HepG2 (cell line): ENCODE measurements around the gene GCM1. TPM values are rescaled to one million over a fixed set of nuclear protein-coding genes. Genes with fewer than 3 reads are reported as not detected.

Experiments used
- CC2D1A ChIP-seq: sonication (generic); formaldehyde crosslinking; IDR thresholded peaks from 2 replicates; pipeline ENCODE4 v1.8.1; 2023; ENCODE audit warnings: mild to moderate bottlenecking, missing genetic modification reagents
- EED ChIP-seq: sonication (generic); formaldehyde crosslinking; IDR thresholded peaks from 2 replicates; pipeline ENCODE4 v1.5.0; 2020; ENCODE audit warnings: mild to moderate bottlenecking, missing genetic modification reagents
- FOXO4 ChIP-seq: sonication (generic); formaldehyde crosslinking; conservative IDR thresholded peaks from 2 replicates; pipeline ENCODE4 v1.8.1; 2023; ENCODE audit warnings: missing genetic modification reagents
- HNF1A ChIP-seq, 2 experiments: sonication (generic) in 1 of 2; formaldehyde crosslinking in 1 of 2; IDR thresholded peaks; 2 replicates each; pipeline versions ENCODE4 v1.4.0 to v1.6.1; 2016 to 2020; ENCODE audit warnings: borderline replicate concordance in 1 of 2, low read depth in 1 of 2, mild to moderate bottlenecking in 1 of 2, missing genetic modification reagents in 1 of 2
- IKZF4 ChIP-seq: sonication (generic); formaldehyde crosslinking; IDR thresholded peaks from 2 replicates; pipeline ENCODE4 v1.5.1; 2020; ENCODE audit warnings: borderline replicate concordance, mild to moderate bottlenecking, low read depth, missing genetic modification reagents; ENCODE audit errors: not compliant biosample characterization
- ISL2 ChIP-seq: sonication (generic); formaldehyde crosslinking; IDR thresholded peaks from 2 replicates; pipeline ENCODE4 v1.5.0; 2020; ENCODE audit warnings: missing genetic modification reagents
- MED1 ChIP-seq: sonication (generic); formaldehyde crosslinking; IDR thresholded peaks from 2 replicates; pipeline ENCODE4 v1.4.0; 2020; ENCODE audit warnings: missing genetic modification reagents
- MTA3 ChIP-seq: sonication (generic); formaldehyde crosslinking; IDR thresholded peaks from 2 replicates; pipeline ENCODE4 v1.4.0; 2020; ENCODE audit warnings: missing genetic modification reagents
- POGK ChIP-seq: sonication (generic); formaldehyde crosslinking; conservative IDR thresholded peaks from 2 replicates; pipeline ENCODE4 v1.8.0; 2022; ENCODE audit warnings: mild to moderate bottlenecking, moderate library complexity, missing genetic modification reagents
- REXO4 ChIP-seq: sonication (generic); formaldehyde crosslinking; IDR thresholded peaks from 2 replicates; pipeline ENCODE4 v1.8.0; 2022; ENCODE audit warnings: missing genetic modification reagents, mild to moderate bottlenecking, borderline replicate concordance
- RORA ChIP-seq: sonication (generic); formaldehyde crosslinking; IDR thresholded peaks from 2 replicates; pipeline ENCODE4 v1.5.0; 2020; ENCODE audit warnings: mild to moderate bottlenecking, missing genetic modification reagents, moderate library complexity
- SNAI1 ChIP-seq: sonication (generic); formaldehyde crosslinking; IDR thresholded peaks from 2 replicates; pipeline ENCODE4 v1.5.0; 2020; ENCODE audit warnings: mild to moderate bottlenecking, missing genetic modification reagents, borderline replicate concordance
- SPEN ChIP-seq: sonication (generic); formaldehyde crosslinking; IDR thresholded peaks from 2 replicates; pipeline ENCODE4 v1.5.1; 2020; ENCODE audit warnings: low read depth, mild to moderate bottlenecking, missing genetic modification reagents
- ZBTB7B ChIP-seq: sonication (generic); formaldehyde crosslinking; IDR thresholded peaks from 2 replicates; pipeline ENCODE4 v1.4.0; 2020; ENCODE audit warnings: missing genetic modification reagents
- ZBTB8A ChIP-seq: sonication (generic); formaldehyde crosslinking; IDR thresholded peaks from 2 replicates; pipeline ENCODE4 v1.4.0; 2020; ENCODE audit warnings: mild to moderate bottlenecking, low read depth, missing genetic modification reagents, borderline replicate concordance
- ZFP82 ChIP-seq: sonication (generic); formaldehyde crosslinking; IDR thresholded peaks from 2 replicates; pipeline ENCODE4 v1.5.1; 2020; ENCODE audit warnings: mild to moderate bottlenecking, missing genetic modification reagents, borderline replicate concordance
- ZNF256 ChIP-seq: sonication (generic); formaldehyde crosslinking; conservative IDR thresholded peaks from 2 replicates; pipeline ENCODE4 v1.4.0; 2020; ENCODE audit warnings: missing genetic modification reagents
- ZNF331 ChIP-seq: sonication (generic); formaldehyde crosslinking; IDR thresholded peaks from 2 replicates; pipeline ENCODE4 v1.4.0; 2020; ENCODE audit warnings: missing genetic modification reagents
- ZNF335 ChIP-seq: sonication (generic); formaldehyde crosslinking; IDR thresholded peaks from 2 replicates; pipeline ENCODE4 v1.4.0; 2020; ENCODE audit warnings: missing genetic modification reagents
- ZNF34 ChIP-seq: sonication (generic); formaldehyde crosslinking; IDR thresholded peaks from 2 replicates; pipeline ENCODE4 v1.4.0; 2020; ENCODE audit warnings: mild to moderate bottlenecking, missing genetic modification reagents, borderline replicate concordance
- ZNF431 ChIP-seq: sonication (generic); formaldehyde crosslinking; IDR thresholded peaks from 2 replicates; pipeline ENCODE4 v1.9.0; 2022; ENCODE audit warnings: missing genetic modification reagents, low read depth, mild to moderate bottlenecking, borderline replicate concordance
- ZNF607 ChIP-seq: sonication (generic); formaldehyde crosslinking; IDR thresholded peaks from 2 replicates; pipeline ENCODE4 v1.5.1; 2020; ENCODE audit warnings: missing genetic modification reagents, mild to moderate bottlenecking, borderline replicate concordance
- ZNF674 ChIP-seq: sonication (generic); formaldehyde crosslinking; IDR thresholded peaks from 2 replicates; pipeline ENCODE4 v1.5.0; 2020; ENCODE audit warnings: low read depth, mild to moderate bottlenecking, missing genetic modification reagents
- ZNF7 ChIP-seq: IDR thresholded peaks from 2 replicates; pipeline ENCODE4 v1.6.1; 2016; ENCODE audit warnings: missing biosample characterization, missing genetic modification reagents
- ZNF746 ChIP-seq: sonication (generic); formaldehyde crosslinking; IDR thresholded peaks from 2 replicates; pipeline ENCODE4 v1.8.0; 2022; ENCODE audit warnings: mild to moderate bottlenecking, missing genetic modification reagents
- polyA plus RNA-seq, 8 experiments: library from polyadenylated mRNA; depleted of rRNA in 3 of 8; stranded (reverse) in 7 of 8; unstranded in 1 of 8; fragments of >200 nt; fragmentation: Illumina TruSeq in 4 of 8; extraction: Trizol in 4 of 8; gene quantifications; 2 replicates each; pipeline versions ENCODE4 v1.2.1 to v1.2.3, GENCODE V29; 2011 to 2016; ENCODE audit warnings: low read depth in 4 of 8, missing spikeins in 1 of 8, mixed read lengths in 1 of 8; ENCODE audit not compliant: insufficient read depth in 1 of 8
- total RNA-seq, 5 experiments: library from RNA; depleted of rRNA; stranded (reverse); fragments of >200 nt; fragmentation: Illumina TruSeq; extraction: Trizol; gene quantifications; 2 replicates each; pipeline ENCODE4 v1.2.3, GENCODE V29; 2016; ENCODE audit warnings: low read depth in 1 of 5

GCM1 gene
- total and polyA plus RNA-seq, 2 of the 13 experiments (the other 11 are each of a cell fraction or from before 2014, with no cell fraction given): 0.04 to 0.13 TPM

- TF ChIP-seq HNF1A (IDR thresholded peaks at IDR 0.05; ENCODE audit: low read depth) (no peak), HNF1A (CRISPR knock-in tag; IDR thresholded peaks at IDR 0.05; ENCODE audit: borderline replicate concordance) (no peak; the same call in 1 of the 2 replicates), ZNF34 (CRISPR knock-in tag) (no peak), RORA (CRISPR knock-in tag) (no peak), SNAI1 (no peak), MED1 (CRISPR knock-in tag) (no peak), ZNF7 (CRISPR knock-in tag) (no peak), ZFP82 (CRISPR knock-in tag) (no peak), ZNF674 (CRISPR knock-in tag) (no peak), ZNF335 (no peak), ZNF431 (CRISPR knock-in tag) (no peak), ZBTB8A (CRISPR knock-in tag) (no peak), ZNF746 (CRISPR knock-in tag) (no peak), ZNF607 (no peak), ZBTB7B (CRISPR knock-in tag) (no peak), IKZF4 (CRISPR knock-in tag) (no peak), FOXO4 (no peak), CC2D1A (CRISPR knock-in tag) (0 out of 2 replicates have a peak, but pooled peaks have one; percentile 13), EED (CRISPR knock-in tag) (no peak), MTA3 (CRISPR knock-in tag) (no peak), ZNF331 (CRISPR knock-in tag) (no peak), ISL2 (CRISPR knock-in tag) (0 out of 2 replicates have a peak, but pooled peaks have one; percentile 33), POGK (CRISPR knock-in tag) (no peak), SPEN (CRISPR knock-in tag) (no peak), ZNF256 (CRISPR knock-in tag) (no peak), REXO4 (CRISPR knock-in tag) (no peak)
Observed at GRCh38 chr6:53113742-53114141, 34.9 kb downstream of the GCM1 start (continued).
